Stimulated activated naive CD4-positive, alpha-beta T cell (primary cell): ENCODE results near the gene NUAK1.

Source experiments
- DNase-seq, 6 experiments: peaks; one replicate each; lab custom pipeline; 2025; lab: John Stamatoyannopoulos, UW

NUAK1 gene

GRCh38 chr12:106138633-106139421, at the start of gene NUAK1:
Gene NUAK1, minus strand, starts transcription at chr12:106138954. Its CDS starts 301 bp downstream, at chr12:106138653.
- DNase-seq = peak in 2 of 6 experiments; percentile 13 to 18

GRCh38 chr12:106188256-106188655, 49.5 kb upstream of the NUAK1 start:
- no peak for DNase-seq

DNA sequence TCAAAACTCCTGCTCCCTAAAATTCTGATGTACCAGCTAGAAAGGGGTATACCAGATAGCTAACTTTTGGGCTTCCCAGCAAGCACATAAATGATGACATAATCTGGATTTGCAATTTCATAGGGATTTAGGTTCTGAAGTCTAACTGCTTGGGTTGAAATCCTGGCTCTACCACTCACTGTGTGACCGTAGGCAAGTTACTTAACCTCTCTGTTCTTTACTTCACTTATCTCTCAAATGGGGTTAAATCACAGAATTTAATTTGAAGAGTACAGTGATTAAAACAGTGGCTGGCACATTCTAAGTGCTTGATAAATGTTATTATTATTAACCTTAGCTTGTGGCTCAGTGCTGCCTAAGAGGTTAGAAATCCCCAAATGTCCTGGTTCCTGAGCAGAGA, 49.1 kb upstream of the NUAK1 start:
- no peak for DNase-seq

- DNase-seq = no peak
These were observed 48.5 kb upstream of the NUAK1 start for GRCh38 chr12:106187155-106187789.

DNA sequence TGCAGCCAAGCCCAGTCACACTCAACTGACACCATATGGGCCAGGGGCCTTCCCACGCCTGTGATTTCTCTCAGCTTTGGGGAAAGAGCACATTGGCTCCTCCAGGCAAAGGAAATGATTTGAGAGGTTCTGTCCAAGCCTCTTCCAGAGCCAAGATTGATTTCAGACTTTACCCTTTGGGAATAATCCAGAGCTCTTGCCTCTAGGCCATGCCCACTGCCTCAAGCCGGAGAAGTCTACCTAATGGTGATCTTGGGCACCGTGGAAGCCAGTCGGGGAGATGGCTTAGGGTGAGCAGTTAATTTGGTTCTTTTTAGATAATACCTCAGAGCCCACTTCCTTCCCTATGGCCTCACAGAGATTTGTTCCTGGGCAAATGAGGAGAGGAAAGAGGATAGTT, 45.0 kb upstream of the NUAK1 start:
- DNase-seq = no peak

DNA sequence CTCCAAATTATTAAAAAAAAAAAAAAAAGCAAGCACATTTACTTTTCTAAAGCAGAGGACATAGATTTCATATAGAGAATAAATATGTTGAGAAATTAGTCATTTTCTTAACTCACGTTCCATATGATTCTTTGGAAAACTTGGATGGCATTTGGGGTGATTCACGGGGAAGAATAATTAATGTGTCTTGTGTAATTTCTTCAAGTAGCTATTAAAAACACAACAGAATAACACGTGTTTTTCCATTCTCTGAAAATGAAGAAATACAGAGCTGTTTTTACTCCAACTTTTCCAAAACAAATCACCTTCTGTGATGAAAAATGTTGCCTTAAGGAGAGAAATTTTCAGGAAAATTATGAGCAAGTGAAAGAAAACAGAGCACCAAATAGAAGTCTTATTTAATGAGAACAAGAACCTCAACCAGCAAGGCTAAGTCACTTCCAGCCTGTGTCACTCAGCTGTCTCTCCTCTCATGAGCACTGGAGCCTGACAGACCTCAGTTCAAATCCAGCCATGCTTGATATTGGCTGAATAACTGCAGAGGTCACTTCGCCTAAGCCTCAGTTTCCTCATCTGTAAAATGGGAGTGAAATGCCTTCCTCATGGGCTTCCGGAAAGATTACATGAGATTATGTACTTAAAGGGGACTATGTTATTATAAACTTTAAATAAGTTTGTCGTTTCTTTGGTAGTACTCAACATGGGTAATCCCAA, 42.8 kb upstream of the NUAK1 start:
- DNase-seq = no peak

DNA sequence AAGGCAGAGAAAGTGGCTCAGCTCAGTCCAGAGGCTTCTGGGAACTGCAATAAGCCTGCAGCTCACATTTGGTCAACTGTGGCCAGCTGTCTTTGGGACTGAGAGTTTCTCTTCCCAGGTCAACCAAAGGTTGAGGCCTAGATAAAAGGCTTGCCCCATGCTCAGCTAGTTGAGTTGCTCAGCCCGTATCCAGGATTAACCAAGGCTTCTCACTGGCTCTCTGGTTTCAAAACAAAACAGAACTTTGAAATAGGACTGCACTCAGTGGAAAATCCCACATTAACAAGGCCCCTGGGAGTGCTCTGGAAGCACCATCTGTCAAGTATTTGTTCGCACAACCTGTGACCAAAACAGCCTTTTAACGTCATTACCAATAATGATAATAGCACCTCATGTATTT, 40.3 kb upstream of the NUAK1 start:
- DNase-seq = no peak

- DNase-seq = no peak
These were observed 39.8 kb upstream of the NUAK1 start for GRCh38 chr12:106178562-106178961.

GRCh38 chr12:106176560-106176959, 37.8 kb upstream of the NUAK1 start:
- no peak for DNase-seq

- DNase-seq = no peak
These were observed 36.1 kb upstream of the NUAK1 start for GRCh38 chr12:106174876-106175275.

- no peak for DNase-seq
These were observed 34.7 kb upstream of the NUAK1 start for GRCh38 chr12:106173442-106173841.

- DNase-seq = no peak
These were observed 32.5 kb upstream of the NUAK1 start for GRCh38 chr12:106171117-106171750.

- DNase-seq = no peak
These were observed 31.5 kb upstream of the NUAK1 start for GRCh38 chr12:106170285-106170684.

DNA sequence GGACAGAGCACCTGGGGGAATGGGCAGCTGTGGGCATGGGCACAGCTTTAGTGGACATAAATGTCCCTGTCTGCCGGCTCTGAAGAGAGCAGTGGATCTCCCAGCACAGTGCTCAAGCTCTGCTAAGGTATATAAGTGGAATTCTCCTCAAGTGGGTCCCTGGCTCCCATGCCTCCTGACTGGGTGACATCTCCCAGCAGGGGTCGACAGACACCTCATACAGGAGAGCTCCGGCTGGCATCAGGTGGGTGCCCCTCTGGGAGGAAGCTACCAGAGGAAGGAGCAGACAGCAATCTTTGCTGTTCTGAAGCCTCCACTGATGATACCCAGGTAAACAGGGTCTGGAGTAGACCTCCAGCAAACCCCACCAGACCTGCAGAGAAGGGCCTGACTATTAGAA, 25.0 kb upstream of the NUAK1 start:
- DNase-seq = no peak

DNA sequence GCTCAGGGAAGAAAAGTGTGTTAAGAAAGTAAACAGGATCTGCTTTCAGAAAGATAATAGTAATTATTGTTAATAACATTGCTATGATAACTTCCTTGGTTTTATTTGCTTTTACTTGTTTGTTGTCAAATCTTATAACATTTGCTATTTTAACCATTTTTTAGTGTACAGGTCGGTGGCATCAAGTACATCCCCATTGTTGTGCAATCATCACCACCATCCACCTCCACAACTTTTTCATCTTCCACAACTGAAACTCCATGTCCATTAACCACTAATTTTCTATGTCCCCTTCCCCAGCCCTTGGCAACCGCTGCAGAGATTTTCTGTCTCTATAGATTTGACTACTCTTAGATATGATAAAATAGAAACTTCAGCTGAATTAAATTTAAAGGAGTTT, 22.7 kb upstream of the NUAK1 start:
- DNase-seq = no peak

DNA sequence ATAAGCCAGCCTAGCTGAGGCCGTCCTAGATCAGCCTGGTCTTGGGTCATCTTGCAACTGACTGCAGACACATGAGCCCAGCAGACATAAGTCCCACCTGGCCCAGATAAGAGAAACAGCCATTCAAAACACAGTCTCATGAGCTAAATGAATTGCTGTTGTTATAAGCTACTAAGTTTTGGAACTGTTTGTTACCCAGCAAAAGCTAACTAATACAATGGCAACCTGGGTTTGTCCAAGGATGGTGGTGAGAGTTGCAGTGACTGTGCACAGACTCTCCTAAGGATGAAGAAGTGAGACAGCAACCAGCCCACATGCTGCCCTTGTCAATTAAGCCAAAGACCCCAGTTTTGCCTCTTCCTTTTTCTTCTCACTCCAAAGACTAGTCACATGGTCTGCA, 22.2 kb upstream of the NUAK1 start:
- no peak for DNase-seq

- DNase-seq = no peak
These were observed 19.0 kb upstream of the NUAK1 start for GRCh38 chr12:106157802-106158201.

- DNase-seq = no peak
These were observed 16.1 kb upstream of the NUAK1 start for GRCh38 chr12:106154751-106155273.

GRCh38 chr12:106152334-106152733, 13.6 kb upstream of the NUAK1 start:
- no peak for DNase-seq

DNA sequence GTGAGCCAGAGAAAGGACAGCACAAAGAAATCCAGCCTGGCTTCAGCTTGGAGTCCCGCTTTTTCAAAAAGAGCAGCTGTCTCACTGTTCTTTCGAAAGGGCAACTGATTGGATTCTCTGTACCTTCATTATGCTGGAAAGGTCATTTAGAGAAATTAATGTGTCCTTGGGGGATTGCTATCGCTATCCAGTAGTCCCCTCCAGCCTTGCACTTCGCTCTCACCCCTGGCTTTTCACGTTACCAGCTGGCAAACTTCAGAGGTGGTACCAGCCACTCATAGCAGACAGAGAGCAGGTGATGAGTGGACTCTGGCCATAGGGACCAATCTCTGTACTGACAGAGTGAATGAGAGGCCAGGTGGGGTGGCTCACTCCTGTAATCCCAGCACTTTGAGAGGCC, 11.8 kb upstream of the NUAK1 start:
- DNase-seq = no peak

DNA sequence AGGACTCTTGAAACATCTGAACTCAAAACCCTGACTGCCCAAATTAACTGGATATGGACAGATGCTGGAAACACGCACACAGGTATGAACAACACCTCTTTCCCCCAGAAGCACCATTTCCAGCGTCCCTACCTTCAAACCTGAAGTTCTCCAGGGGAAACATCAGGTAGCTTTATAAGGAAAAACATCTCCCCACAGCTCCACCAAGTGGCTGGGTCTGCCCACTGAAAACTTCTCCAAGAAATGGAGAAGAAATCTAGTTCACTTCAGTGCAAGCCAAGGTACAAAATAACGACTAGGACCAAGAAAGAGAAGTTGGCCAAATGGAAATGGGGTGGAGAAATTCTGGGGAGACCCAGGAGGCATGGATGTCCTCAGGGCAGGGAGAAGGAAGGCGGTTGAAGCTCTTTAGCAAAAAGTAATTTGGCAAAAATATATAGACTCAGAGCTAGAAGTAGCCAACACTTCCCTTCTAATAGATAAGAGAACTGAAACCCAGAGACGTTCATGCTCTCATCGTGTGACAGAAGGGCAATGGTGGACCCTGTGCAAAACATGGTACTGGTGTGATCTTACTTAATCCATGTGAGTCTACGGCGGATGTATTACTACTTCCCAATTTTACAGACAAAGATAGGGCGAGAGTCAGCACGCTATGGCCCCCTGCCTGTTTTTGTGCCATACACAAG, 10.5 kb upstream of the NUAK1 start:
- DNase-seq = no peak

- DNase-seq = no peak
These were observed 9.2 kb upstream of the NUAK1 start for GRCh38 chr12:106147956-106148355.
